HL-60/S4 treated with retinoic acid at 250 ng/mL for 4 days and 3 days (cell line): ENCODE results near the gene NFATC1.

Experiments used
- in situ Hi-C: fragments of 300-500 bp; cut with MboI; formaldehyde crosslinking; loops from 2 replicates; pipeline ENCODE4 v1.7.0; 2022; ENCODE audit warnings: low sequenced_read_pairs

Gene NFATC1

DNA sequence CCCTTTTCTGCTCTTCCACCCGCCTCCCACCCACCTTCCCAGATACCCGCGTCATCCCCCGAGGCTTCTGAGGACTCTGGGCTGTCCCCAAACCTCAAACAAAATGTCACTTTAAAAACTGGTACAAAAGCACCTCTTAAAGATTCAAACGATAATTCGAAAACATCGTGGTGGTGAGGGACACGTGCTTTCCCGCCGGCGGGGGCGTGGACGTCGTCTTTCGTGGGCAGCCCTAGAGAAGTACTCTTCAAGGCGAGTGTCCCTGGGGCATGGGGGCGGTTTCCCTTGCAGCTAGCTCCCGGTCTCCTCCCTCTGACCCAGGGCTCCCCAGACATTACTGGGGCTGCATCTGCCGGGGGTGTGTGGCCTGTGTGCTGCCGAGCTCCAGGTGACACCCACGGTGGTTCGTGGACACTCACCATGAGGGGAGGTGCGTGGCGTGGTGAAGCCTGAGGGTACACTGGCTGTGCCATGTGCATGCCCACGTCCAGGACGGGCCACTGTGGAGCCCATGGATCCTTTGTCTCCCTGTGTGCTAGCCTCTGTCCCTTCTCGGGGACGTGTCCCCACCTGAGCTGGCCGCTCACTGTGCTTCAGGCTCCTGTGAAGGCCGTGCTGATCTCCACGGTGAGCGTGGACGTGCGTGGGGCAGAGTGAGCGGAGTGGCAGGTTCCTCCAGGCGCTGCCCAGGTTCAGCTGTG lies 117.8 kb downstream of the NFATC1 start:
- in situ Hi-C loops: loop anchor here (10.0 kb wide), 1 partner anchor 109 kb away; no protein-coding TSS in a partner anchor

DNA sequence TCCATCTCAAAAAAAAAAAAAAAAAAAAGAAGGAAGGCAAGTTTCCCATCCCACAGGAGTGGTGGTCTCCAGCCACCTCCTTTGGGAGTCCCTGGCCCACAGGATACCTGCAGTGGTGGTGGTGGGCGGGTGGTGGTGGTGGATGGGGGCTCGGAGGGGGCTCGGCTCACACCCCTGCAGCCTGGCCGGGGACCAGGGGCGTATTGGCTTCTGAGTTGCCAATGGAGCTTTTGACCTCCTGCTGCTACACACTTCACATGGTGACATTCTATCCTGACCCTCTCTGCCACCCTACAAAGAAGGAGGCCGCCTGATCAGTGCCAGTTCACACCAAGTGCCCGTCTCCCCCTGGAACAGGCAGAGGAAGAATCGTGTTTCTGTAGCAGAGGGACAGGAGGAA lies 119.6 kb downstream of the NFATC1 start:
- in situ Hi-C loops: loop anchor here (10.0 kb wide), 1 partner anchor 111 kb away; no protein-coding TSS in a partner anchor

DNA sequence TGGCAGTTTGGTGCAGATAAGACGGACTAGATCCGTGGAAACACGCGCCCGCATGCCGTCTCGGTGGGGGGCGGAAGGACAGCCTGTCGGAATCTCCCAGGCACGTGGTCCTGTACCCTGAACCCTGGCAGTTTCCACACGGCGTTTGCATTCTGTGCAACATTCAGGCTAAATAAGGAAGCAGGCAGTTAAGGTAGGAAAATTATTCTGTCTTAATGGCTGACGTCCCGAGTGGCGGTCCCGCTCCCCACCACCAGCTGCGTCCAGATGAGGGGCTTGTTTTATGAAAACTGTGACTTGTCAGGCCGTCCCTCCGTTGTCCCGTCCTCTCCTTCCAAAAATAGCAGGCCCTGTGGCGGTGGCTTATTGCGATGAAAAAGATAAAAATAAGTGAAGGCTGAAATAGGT lies 120.2 kb downstream of the NFATC1 start:
- in situ Hi-C loops: loop anchor here (10.0 kb wide), 1 partner anchor 111 kb away; no protein-coding TSS in a partner anchor

DNA sequence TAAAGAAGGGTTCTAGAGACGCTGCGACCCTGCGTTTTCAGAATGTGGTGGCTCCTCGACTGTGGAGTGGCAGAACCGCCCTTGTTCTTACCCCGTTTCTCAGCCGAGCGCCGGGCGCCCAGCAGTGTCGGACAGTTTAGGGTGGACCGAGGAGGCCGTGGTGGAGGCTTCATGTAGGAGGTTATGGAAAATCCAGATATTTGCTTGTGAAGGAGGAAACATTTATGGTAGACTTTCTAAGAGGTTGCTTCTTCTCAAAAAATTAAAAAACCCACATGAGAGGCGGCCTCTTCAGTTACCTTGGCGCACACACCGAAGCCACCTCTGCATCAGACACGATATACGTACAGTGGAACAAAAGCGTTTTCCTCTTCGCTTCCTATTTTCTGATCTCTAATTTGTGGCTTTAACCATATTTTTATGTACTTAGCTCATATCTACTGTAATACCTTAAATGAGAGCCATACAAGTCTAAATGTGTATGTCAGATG lies 120.8 kb downstream of the NFATC1 start:
- in situ Hi-C loops: loop anchor here (10.0 kb wide), 1 partner anchor 112 kb away; no protein-coding TSS in a partner anchor

DNA sequence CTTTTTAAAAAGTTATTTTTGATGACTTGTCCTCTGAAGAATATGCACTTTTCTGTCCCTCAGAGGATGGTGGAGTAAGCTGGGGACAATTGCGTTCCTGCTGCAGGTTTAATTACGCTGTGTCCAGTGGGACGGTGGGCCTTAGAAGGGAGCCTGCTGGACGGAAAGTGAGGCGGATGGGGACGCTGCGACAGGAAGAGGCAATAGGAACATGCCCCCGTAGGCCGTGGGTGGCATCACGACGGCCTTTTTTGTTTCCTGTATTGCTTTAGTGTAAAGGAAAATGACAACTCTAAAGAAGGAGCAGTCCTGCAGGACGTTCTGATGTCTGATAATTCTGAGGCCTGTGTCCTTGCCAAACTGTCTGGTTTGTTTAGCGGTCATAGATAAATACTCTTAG lies 121.6 kb downstream of the NFATC1 start:
- in situ Hi-C loops: loop anchor here (10.0 kb wide), 1 partner anchor 113 kb away; no protein-coding TSS in a partner anchor

DNA sequence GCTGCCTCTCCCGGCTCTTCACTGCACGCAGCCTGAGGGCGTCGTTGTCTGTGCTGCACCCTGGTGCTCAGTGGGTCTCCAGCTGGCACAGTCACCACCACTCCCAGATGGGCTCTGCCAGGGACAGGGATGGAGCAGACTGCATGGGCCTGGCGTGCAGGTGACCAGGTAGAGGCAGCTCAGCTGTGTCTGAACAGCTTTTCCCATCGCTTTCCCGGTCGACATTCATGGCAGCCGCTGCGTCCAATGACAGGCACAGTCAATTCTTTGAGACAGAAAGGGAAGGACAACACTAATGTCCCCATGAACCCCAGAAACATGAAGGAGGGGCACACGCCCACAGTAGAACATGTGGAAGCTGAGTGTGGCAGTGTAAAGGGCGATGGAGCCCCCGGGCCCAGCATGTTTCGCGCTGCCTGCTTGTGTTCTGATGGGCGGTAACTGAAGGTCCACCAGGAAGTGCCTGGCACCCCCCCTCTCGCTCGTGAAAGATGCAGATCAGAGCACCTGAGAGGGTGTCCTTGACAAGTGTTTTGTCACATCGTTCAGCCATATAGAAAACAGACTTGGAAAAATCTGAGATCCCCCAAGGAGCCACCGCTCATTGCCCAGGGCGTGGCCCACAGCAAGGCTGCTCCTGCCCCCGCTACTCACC lies 122.4 kb downstream of the NFATC1 start:
- in situ Hi-C loops: loop anchor here (10.0 kb wide), 1 partner anchor 113 kb away; no protein-coding TSS in a partner anchor

DNA sequence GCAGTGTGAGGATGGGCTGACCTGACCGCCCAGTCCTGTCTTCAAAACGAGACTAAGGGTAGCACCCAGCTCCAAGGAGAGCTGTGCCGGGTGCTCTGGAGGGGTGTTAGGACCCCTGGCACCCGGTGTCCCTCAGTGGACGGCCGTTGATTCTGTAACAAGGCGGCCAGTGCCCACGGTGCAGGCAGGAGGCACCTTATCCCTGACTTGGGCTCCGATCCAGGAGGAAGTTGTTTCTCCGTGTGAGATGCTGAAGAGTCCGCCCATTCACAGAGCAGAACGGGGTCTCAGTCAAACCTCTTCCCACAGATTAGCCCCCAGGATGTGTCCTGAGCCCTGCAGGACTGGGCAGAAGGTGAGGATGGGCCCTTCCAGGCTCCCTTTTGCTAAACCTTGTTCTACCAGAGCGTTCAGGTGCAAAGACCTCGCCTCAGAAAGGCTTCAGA lies 123.0 kb downstream of the NFATC1 start:
- in situ Hi-C loops: loop anchor here (10.0 kb wide), 1 partner anchor 114 kb away; no protein-coding TSS in a partner anchor

DNA sequence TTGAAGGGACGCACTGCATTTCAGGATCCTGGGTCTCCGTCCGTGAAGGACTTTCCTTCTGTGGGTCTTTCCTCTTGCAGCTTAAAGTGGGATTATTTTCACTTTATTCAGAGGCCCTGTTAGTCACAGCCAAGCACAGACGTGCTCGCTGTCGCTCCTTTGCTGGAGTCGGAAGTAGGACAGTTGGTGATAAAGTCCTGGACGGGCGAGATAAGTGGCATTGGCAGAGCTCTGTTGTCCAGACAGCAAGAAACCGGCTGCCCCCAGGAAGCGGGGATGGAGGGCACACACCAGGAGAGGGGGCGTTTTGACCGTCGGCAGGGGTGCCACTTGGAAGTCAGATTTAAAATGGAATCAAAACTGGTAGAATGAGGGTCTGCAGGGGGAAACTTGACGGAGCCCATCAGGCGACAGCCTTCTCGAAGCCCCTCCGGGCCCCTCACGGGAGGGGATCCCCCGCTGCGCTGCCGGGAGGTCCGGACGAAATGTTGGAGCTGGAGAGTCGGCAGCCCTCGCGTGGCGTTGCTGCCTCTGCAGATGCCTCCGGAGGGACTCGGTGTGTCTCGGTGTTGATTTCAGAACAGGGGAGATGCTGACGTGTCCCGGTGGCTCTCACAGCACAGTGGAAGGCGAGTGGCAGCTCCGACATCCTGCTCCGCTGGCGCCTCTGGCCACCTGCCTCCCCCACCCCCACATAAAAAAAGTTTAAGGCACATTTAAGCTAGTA lies 124.2 kb downstream of the NFATC1 start:
- in situ Hi-C loops: loop anchor here (10.0 kb wide), 1 partner anchor 115 kb away; no protein-coding TSS in a partner anchor

DNA sequence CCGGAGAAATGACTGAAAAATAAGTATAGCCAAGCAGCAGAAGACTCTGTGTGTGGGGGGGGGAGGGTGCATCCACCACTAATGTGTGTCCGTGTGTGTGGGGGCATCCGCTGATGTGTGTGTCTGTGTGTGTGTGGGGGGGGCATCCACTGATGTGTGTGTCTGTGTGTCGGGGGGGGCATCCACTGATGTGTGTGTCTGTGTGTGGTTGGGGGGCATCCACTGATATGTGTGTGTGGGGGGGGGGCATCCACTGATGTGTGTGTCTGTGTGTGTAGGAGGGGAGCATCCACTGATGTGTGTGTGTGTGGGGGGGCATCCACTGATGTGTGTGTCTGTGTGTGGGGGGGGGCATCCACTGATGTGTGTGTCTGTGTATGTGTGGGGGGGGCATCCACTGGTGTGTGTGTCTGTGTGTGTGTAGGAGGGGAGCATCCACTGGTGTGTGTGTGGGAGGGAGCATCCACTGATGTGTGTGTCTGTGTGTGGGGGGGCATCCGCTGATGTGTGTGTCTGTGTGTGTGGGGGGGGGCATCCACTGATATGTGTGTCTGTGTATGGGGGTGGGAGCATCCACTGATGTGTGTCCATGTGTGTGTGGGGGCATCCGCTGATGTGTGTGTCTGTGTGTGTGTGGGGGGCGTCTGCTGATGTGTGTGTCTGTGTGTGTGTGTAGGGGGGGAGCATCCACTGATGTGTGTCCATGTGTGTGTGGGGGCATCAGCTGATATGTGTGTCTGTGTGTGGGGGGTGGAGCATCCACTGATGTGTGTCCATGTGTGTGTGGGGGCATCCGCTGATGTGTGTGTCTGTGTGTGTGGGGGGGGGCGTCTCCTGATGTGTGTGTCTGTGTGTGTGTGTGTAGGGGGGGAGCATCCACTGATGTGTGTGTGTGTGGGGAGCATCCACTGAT lies 125.0 kb downstream of the NFATC1 start:
- in situ Hi-C loops: no loop called here

DNA sequence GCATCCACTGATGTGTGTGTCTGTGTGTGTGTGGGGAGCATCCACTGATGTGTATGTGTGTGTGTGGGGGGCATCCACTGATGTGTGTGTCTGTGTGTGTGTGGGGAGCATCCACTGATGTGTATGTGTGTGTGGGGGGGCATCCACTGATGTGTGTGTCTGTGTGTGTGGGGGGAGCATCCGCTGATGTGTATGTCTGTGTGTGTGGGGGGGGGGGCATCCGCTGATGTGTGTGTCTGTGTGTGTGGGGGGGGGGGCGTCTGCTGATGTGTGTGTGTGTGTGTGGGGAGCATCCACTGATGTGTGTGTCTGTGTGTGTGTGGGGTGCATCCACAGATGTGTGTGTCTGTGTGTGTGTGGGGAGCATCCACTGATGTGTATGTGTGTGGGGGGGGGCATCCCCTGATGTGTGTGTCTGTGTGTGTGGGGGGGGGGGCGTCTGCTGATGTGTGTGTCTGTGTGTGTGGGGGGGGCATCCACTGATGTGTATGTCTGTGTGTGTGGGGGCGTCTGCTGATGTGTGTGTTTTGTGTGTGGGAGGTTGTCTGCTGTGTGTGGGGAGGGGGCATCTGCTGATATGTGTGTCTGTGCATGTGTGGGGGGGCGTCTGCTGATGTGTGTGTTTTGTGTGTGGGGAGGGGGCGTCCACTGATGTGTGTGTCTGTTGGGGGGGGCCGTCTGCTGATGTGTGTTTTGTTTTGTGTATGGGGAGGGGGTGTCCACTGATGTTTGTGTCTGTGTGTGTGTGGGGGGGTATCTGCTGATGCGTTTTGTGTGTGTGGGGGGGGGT lies 125.9 kb downstream of the NFATC1 start:
- in situ Hi-C loops: no loop called here

DNA sequence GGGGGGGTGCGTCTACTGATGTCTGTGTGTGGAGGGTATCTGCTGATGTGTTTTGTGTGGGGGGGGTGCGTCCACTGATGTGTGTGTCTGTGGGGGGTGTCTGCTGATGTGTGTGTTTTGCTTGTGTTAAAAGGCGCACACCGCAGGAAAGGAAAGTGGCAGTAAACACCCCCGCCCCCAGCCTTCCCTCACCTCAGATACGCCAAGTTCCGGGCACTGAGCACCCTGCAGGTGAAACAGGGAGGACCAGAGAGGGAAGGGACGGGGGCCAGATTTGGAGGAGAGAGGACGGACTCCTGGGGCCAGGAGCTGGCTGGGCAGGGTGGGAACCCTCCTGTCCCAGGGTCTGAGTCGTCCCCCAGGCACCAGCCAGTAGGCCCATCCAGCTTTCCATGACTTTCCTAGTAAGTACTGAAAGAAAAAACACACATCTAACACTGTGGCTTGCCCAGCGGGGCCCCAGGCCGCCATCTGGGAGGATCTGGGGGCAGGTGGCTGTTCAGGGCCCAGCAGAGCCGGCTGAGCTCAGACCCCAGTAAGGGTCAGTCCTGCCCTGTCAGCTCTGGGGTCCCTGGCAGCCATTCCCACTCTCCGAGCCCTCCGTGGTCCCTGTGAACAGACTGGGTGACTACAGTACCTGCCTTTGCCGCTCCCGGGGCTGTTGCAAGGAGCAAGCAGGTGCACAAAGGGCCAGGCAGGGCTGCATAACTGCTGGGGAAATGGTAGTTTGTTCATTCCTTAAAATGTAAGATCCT lies 126.9 kb downstream of the NFATC1 start:
- in situ Hi-C loops: no loop called here

DNA sequence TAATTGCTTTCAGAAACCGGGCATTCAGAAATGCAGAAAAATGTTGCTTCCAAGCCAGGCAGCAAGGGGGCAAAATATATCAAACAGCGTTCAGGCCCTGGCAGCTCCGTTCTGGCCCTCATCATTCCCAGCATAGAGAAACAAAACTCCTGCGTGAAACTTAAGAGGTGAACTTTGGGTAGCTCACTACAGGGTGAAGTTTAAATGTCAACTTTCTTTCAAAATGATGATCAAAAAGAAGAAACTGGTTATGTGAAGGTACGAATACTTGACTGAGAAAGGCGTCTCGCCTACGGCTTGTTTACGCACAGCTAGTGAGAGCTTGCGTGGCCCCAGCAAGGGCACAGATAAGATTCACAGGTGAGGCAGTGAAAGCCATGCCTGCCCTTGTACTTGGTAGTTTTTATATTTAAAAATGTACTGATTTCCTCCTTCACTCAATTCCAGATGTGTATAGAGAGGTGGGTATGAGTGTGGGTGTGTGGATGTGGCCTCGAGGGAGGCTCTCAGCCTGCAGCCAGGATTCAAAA lies 127.5 kb downstream of the NFATC1 start:
- in situ Hi-C loops: no loop called here

DNA sequence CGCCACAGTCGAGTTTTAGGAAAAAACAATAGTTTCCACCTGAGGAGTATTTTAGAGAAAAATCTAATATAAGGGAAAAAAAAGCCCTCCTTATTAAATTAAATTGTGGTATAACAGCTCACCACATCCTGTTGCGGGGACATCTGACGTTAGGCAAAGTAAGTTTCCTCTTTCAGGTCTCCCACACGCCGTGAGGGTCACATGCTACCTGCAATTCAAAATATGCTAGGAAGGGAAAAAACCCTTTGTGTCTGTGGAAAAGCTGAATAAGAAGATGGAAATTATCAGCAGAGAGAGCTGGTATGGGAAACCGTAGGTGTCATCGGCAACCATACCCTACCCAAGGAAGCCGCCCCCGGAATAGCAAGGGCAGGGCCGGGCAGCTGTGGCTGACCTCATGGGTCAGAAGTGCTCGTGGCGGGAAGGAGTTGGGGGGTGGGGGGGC lies 128.0 kb downstream of the NFATC1 start:
- in situ Hi-C loops: no loop called here

DNA sequence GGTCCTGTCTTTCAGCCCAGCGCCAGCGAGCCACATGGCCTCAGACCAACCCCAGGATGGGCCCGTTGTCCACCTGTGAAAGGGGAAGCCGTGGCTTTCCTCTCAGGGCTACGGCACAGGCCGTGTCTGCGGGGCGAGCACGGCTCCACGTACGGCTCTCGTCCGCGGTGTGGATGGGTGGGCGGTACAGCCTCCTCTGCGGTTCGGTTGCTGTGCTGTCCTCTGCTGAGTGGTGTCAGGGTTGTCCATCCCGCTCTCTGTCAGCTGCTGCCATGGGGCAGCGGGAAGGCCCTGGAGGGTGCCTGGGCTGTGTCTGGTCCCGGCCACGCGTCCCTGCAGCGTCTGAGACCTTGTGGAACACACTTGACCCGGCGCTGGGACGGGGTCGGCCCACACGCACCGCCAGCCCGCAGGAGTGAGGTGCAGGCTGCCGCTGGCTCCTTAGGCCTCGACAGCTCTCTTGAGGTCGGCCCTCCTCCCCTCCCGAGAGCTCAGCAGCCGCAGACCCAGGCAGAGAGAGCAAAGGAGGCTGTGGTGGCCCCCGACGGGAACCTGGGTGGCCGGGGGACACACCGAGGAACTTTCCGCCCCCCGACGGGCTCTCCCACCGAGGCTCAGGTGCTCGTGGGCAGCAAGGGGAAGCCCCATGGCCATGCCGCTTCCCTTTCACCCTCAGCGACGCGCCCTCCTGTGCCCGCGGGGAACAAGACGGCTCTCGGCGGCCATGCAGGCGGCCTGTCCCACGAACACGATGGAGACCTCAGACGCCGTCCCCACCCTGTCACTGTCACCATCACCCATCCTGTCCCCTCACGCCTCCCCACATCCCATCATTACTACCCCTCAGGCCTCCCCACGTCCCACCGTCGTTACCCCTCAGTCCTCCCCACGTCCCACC lies 128.7 kb downstream of the NFATC1 start:
- in situ Hi-C loops: no loop called here

DNA sequence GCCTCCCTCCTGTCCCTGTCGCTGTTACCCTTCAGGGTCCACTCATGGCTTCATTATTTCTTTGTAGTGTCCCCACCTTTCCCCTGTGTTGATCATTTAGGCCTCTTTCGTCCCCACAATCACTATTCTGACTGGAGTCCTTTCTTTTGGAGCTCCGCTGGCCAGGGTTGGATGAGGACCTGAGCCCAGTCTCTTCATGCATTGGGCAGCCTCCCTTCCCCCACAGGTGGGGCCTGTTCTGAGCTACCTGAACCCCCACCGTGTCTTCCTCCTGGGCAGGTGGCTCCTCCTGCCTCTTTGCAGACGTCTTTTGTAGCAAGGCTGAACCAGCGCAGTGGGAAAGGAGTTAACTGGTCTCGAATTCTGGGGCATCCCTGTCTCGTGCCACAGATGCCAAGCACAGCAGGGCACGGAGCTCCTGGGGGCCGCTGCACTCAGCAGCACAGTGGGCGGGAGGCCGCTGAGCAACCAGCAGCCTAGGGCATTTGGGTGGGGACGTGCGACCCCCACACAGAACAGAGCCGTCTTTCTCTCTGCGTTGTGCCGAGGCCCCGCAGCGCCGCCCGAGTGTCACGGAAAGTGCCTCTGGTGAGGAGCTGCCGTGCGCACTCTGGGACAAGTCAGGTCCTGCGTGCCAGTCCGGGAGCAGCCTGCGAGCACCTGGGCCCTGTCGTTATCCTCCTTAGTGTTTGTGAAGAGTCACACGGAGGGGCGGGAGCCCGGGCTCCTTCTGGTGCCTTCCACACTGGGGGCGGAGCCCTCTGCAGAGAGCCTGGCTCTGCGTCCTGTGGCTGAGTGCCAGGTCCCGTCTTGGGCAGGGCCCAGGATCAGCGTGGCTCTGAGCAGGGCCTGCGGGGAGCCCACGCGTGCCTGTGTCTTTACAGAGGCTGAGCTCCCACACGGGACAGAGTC lies 130.1 kb downstream of the NFATC1 start:
- in situ Hi-C loops: no loop called here
